AG04449 (cell line): ENCODE measurements around the gene NCAPD3.
"Not testable (repeated sequence)": the region's sequence is repeated elsewhere in the genome, so short reads cannot be mapped to it uniquely, and the experiment has no call there.

Source experiments
- CTCF ChIA-PET: fragments of 350-600 bp; formaldehyde crosslinking; extraction: SDS; loops from one replicate; lab custom pipeline; 2021; ENCODE audit warnings: antibody characterized with exemption; lab: Yijun Ruan, JAX
- POLR2A ChIA-PET: fragments of 400-600, 350-600 bp; formaldehyde crosslinking; extraction: SDS; loops from one replicate; lab custom pipeline; 2020; ENCODE audit warnings: antibody characterized with exemption, inconsistent platforms; lab: Yijun Ruan, JAX
- DNase-seq: peaks from one replicate; pipeline ENCODE4 v3.0.0-alpha.2; 2010; ENCODE audit warnings: low read depth, low spot score
- H3K4me3 ChIP-seq: 2 replicates; pipeline ENCODE4 v1.5.1; 2011; ENCODE audit warnings: low read depth, mild to moderate bottlenecking, control low read depth, low read length
- CTCF ChIP-seq: IDR thresholded peaks from one replicate; pipeline ENCODE4 v1.5.1; 2011; ENCODE audit warnings: mild to moderate bottlenecking, moderate library complexity, low read length, control low read depth, inconsistent platforms; ENCODE audit not compliant: insufficient read depth; ENCODE audit errors: missing control alignments

The NCAPD3 gene

DNA sequence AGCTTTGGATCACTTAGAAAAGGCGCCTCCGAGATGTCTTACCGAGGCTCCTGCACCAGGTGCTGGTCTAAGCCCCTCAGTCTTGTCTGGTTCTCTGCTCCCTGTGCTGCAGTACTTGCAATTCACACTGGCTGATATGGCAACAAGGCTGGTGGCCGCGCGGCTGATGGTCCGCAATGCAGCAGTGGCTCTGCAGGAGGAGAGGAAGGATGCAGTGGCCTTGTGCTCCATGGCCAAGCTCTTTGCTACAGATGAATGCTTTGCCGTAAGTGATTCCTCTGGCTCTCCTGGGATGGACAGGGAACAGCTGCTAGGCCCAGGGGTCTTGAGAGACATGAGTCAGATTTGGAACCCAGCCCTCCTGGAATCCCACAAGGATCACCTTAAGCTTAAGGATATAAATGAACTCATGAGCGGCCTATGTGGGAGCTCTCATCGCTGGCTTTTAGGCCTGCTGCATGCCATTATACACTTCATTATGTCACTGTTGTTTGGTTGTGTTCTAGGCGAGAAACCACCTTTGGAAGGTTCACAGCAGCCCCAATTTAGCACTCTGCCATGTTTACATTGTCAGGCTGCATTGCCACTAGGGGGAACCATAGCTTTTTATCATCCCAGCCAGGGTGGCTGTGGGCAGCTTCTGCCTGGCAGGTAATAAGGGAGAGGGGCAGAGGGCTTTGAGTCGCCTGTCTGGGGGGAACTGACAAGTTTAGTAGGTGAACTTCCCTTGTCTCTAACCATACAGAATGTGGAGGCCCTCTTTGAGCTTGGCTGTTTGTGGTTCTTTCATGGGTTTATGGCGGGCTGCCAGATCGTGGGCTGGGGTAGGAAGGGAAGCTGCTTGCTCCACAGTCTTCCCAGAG, 38.1 kb upstream of the NCAPD3 start:
- peak; percentile 52 for TF ChIP-seq CTCF
- H3K4me3 ChIP-seq, result no peak overlapping the region
- CTCF ChIA-PET, result interaction anchor here (0.8 to 4.7 kb wide), 14 partner anchors 8 to 607 kb away, joined by 3 to 36 read pairs (median 4); partner anchors contain the start of genes ACAD8 and THYN1
- POLR2A ChIA-PET, result no interaction called here
- DNase-seq, result no peak

GRCh38 chr11:134260983-134261382, 37.2 kb upstream of the NCAPD3 start:
- DNase-seq, result no peak
- CTCF ChIA-PET, result interaction anchor here (0.8 to 4.7 kb wide), 8 partner anchors 7 to 54 kb away, joined by 3 to 36 read pairs (median 5); partner anchors contain the start of genes ACAD8 and THYN1
- no peak for TF ChIP-seq CTCF
- POLR2A ChIA-PET, result no interaction called here
- H3K4me3 ChIP-seq, result no peak overlapping the region

DNA sequence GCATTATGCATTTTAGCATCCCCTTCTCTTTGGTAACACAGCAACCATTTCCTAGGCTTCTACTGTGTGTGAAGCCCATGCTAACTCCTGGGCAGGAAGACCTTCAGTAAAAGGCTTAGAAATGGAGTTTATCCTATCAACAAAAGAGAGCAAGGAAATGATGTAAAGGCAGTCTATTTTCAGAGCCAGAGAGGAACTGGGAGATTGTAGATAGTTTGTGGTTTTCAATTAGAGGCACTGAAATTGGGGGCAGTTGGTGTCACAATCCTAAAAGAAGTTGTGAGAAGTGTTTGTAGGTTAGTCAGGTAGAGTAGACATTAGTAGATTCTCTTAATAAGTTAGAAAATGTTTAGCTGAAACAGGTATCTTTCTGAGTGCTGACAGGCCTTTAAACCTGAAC, 36.7 kb upstream of the NCAPD3 start:
- no peak for TF ChIP-seq CTCF
- POLR2A ChIA-PET, result no interaction called here
- CTCF ChIA-PET, result interaction anchor here (0.8 to 4.7 kb wide), 4 partner anchors 10 to 16 kb away, joined by 3 to 36 read pairs (median 7); no protein-coding TSS in a partner anchor
- no peak overlapping the region for H3K4me3 ChIP-seq
- no peak for DNase-seq

- DNase-seq, result no peak
- no peak for TF ChIP-seq CTCF
- no peak overlapping the region for H3K4me3 ChIP-seq
- ChIA-PET CTCF (no interaction called here), POLR2A (no interaction called here)
These were observed 34.8 kb upstream of the NCAPD3 start for GRCh38 chr11:134258577-134258976.

GRCh38 chr11:134257101-134257500, 33.3 kb upstream of the NCAPD3 start:
- no peak for DNase-seq
- H3K4me3 ChIP-seq, result no peak overlapping the region
- POLR2A ChIA-PET, result no interaction called here
- no peak for TF ChIP-seq CTCF
- CTCF ChIA-PET, result interaction anchor here (0.6 kb wide), 1 partner anchor 20 kb away, joined by 3 read pairs; no protein-coding TSS in a partner anchor

GRCh38 chr11:134255184-134255561, 31.4 kb upstream of the NCAPD3 start:
- POLR2A ChIA-PET, H3K4me3 ChIP-seq, DNase-seq: not testable (repeated sequence)
- CTCF ChIA-PET, result interaction anchor here (2.4 kb wide), 1 partner anchor 11 kb away, joined by 15 read pairs; no protein-coding TSS in a partner anchor
